GM21529 (cell line): ENCODE measurements around the gene STK32B.
"Not testable (repeated sequence)": the region's sequence is repeated elsewhere in the genome, so short reads cannot be mapped to it uniquely, and the experiment has no call there.

Experiments
- ATAC-seq: cut with Tn5 transposase; IDR thresholded peaks from one replicate; pipeline ENCODE4 v1.9.1; 2021; ENCODE audit not compliant: unreplicated experiment

Gene STK32B

DNA sequence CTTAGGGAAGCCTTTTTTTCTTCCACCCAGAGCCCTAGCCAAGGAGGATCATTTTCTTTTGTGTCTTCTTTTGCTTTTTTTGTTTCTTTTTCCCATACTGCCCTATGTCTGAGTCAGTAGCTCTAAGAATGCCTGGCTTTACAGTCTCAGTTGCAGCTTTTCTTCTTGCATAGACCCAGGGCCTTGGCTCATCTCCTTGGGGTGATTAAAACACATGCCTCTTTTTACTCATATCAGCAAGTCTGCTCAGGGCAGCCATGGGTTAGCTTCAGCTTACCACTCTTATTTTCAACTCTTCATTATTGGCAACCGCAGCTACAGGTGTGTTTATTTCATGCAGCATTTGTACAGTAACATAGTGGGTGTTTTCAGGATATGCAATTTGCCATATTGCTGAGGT is 196.5 kb downstream of the STK32B start:
- no peak for ATAC-seq

DNA sequence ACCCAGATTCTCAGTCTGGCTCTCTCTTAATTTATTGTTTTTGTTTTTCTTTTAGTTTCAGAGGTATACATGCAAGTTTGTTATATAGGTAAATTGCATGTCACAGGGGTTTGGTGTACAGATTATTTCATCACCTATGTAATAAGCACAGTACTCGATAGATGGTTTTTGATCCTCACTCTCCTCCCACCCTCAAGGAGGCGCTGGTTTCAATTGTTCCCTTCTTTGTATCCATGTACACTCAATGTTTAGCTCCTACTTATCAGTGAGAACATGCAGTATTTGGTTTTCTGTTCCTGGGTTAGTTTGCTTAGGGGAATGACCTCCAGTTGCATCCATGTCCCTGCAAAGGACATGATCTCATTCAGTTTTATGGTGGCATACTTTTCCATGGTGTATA is 198.4 kb downstream of the STK32B start:
- ATAC-seq: no peak

DNA sequence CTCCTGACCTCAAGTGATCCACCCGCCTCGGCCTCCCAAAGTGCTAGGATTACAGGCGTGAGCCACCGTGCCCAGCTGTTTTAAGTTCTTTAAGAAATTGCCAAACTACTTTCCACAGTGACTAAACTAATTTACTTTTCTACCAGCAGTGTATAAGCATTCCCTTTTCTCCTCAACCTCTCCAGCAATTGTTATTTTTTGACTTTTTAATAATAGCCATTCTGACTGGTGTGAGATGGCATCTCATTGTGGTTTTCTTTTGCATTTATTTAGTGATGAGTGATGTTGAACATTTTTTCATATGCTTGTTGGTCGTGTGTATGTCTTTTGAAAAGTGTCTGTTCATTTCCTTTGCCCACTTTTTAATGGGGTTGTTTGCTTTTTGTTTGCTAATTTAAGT is 199.3 kb downstream of the STK32B start:
- not testable (repeated sequence) for ATAC-seq

- ATAC-seq: no peak
Observed at GRCh38 chr4:5256421-5256820, 205.1 kb downstream of the STK32B start.

DNA sequence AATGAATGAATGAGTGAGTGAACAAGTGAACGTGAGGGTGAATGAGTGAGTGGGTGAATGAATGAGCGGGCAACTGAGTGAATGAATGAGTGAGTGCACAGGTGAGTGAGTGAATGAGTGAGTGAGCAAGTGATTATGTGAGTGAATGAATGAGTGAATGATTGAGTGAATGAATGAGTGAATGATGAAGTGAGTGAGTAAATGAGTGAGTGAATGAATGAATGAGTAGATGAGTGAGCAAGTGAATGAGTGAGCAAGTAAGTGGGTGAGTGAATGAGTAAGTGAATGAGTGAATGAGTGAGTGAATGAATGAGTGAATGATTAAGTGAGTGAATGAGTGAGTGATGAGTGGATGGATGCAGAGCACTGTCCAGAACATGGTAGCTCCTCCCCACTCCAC is 205.8 kb downstream of the STK32B start:
- ATAC-seq: no peak

DNA sequence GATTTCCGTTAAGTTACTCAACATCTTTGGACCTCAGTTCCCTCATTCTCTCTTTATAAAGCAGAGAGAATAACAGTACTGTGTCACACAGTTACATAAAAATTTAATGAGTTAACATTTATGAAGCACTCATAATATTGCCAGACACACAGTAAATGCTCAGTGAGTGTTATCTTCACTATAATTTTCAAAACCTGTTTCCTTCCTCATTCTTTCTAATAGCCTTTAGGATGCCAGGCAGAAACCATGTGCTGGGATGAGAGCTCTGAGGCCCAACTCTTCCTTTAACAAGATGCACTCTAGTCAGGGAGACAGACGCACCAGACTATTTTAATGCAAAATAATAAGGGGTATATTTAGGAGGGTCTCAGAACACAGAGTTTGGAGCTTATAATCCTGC is 208.2 kb downstream of the STK32B start:
- ATAC-seq: no peak

DNA sequence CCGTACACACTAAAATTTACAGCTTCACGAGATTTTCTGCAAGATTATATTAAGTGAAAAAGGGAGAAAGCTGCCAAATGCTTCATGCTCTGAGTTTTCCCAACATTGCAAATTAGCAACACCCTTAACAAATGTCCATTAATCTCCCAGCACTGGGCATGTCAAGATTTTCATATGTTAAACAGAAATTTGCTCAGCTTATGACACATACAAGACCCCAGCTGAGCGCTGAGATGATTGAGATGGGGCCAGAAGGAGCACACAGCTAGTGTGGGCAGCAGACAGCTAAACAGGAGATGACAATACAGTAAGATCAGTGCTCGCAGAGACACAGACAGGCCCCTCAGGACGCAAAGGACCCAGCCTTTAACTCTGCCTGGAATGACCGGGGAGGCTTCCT is 208.8 kb downstream of the STK32B start:
- no peak for ATAC-seq

GRCh38 chr4:5261866-5262265 is 210.6 kb downstream of the STK32B start:
- ATAC-seq: no peak

GRCh38 chr4:5266991-5267390 is 215.7 kb downstream of the STK32B start:
- no peak for ATAC-seq

GRCh38 chr4:5267408-5267807 is 216.1 kb downstream of the STK32B start:
- no peak for ATAC-seq

- ATAC-seq: no peak
Observed at GRCh38 chr4:5276475-5277075, 225.3 kb downstream of the STK32B start.

- ATAC-seq: no peak
Observed at GRCh38 chr4:5277079-5277478, 225.8 kb downstream of the STK32B start.

DNA sequence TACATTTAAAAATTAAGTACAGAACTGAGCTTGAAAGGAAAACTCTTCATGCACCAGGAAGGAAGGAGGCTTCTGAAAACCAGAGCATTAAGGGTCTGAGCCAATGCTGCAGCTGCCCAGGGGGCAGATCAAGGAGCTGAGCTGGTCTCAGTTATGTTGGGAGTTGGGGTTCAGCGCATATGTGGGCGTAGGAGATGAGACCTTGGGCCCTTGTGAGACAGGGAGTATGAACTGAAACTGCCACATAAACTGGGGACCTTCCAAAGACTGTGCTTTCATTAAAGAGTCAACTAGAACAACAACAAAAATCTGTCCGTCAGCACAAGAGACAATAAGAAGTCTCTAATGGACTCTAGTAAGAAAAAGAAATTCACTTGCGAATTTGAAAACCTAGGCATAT is 226.9 kb downstream of the STK32B start:
- no peak for ATAC-seq

DNA sequence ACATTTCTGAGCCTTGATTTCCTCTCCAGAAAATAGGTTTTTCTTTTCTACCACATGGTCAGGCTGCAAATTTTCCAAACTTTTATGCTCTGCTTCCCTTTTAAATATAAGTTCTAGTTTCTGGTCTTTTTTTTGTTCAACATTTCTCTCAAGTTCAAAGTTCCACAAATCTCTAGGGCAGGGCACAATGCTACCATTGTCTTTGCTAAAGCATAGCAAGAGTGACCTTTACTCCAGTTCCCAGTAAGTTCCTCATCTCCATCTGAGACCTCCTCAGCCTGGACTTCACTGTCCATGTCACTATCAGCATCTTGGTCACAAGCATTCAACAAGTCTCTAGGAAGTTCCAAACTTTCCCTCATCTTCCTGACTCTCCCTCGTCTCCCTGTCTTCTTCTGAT is 228.8 kb downstream of the STK32B start:
- not testable (repeated sequence) for ATAC-seq

GRCh38 chr4:5280828-5281227 is 229.5 kb downstream of the STK32B start:
- ATAC-seq: no peak

DNA sequence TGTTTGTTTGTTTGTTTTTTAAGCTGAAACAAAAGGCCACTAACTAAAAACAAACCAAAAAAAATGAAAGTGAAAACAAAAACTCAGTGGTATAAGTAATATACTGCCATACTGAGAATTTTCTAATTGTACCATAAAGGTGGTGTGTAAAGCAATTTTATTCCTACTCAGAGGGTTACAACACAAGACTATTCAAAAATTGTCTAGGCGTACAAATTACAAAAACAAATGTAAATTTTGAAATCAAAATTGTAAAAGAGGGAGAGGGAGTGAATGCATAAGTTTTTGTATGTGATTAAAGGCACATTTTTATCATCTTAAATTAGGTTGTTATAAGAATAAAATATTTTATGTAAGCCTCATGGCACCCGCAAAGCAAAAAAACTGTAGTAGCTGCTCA is 232.6 kb downstream of the STK32B start:
- ATAC-seq: no peak

GRCh38 chr4:5284517-5284916 is 233.2 kb downstream of the STK32B start:
- ATAC-seq: no peak

- ATAC-seq: no peak
Observed at GRCh38 chr4:5292101-5292500, 240.8 kb downstream of the STK32B start.

DNA sequence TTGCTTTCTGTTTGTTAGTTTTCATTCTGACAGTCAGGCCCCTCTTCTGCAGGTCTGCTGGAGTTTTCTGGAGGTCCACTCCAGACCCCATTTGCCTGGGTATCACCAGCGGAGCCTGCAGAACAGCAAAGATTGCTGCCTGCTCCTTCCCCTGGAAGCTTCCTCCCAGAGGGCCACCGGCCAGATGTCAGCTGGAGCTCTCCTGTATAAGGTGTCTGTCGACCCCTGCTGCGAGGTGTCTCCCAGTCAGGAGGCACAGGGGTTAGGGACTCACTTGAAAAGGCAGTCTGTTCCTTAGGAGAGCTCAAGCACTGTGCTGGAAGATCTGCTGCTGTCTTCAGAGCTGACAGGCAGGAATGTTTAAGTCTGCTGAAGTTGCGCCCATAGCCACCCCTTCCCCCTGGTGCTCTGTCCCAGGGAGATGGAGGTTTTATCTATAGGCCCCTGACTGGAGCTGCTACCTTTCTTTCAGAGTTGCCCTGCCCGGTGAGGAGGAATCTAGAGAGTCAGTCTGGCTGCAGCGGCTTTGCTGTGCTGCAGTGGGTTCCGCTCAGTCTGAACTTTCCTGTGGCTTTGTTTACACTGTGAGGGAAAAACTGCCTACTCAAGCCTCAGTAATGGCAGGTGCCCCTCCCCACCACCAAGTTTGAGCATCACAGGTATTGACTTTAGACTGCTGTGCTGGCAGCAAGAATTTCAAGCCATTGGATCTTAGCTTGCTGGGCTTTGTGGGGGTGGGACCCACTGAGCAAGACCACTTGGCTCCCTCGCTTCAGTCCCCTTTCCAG is 246.9 kb downstream of the STK32B start:
- not testable (repeated sequence) for ATAC-seq

- no peak for ATAC-seq
Observed at GRCh38 chr4:5300283-5300682, 249.0 kb downstream of the STK32B start.

GRCh38 chr4:5307928-5308327 is 256.6 kb downstream of the STK32B start:
- ATAC-seq: no peak

DNA sequence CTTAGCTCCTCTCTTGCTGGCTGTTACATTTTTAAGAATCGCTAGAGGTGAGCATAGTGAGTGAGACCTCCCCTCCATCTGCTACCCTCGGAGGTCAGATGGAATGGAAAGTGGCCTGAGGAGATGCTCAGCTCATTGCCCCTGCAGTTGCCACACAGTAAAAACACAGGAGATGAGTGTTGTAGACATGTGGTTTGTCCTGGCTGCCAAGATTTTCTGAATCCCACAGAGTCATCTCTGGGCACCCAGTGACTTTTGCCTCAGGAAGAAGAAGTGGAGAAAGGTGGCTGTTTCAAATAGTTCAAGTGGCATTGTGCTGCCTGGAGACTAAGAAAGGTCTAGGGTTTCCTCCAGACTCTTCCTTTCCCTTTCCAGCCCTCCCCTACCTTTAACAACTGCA is 271.0 kb downstream of the STK32B start:
- ATAC-seq: no peak
